GM18907 (cell line): ENCODE results near the gene CALHM1.

Experiments used
- ATAC-seq: cut with Tn5 transposase; IDR thresholded peaks from one replicate; pipeline ENCODE4 v1.9.1; 2021; ENCODE audit warnings: mild to moderate bottlenecking, moderate library complexity; ENCODE audit not compliant: unreplicated experiment

CALHM1 gene

GRCh38 chr10:103456074-103456660 is 2.5 kb downstream of the CALHM1 start:
- ATAC-seq = no peak

GRCh38 chr10:103455235-103455634 is 3.5 kb downstream of the CALHM1 start:
- no peak for ATAC-seq

- no peak for ATAC-seq
These were observed 4.7 kb downstream of the CALHM1 start for GRCh38 chr10:103454026-103454425.

- no peak for ATAC-seq
These were observed 6.0 kb downstream of the CALHM1 start for GRCh38 chr10:103452506-103453230.

GRCh38 chr10:103451831-103452505 is 6.7 kb downstream of the CALHM1 start, which contains the start of gene CALHM2:
TSS of gene CALHM2 (minus strand) at chr10:103452370. CDS start at chr10:103449941, 2,429 bp downstream.
- peak; percentile 65 for ATAC-seq

GRCh38 chr10:103451091-103451813 is 7.4 kb downstream of the CALHM1 start:
- no peak for ATAC-seq

- ATAC-seq = no peak
These were observed 8.5 kb downstream of the CALHM1 start for GRCh38 chr10:103450201-103450695.

- ATAC-seq = no peak
These were observed 9.2 kb downstream of the CALHM1 start for GRCh38 chr10:103449208-103450144.

- no peak for ATAC-seq
These were observed 10.0 kb downstream of the CALHM1 start for GRCh38 chr10:103448746-103449145.

GRCh38 chr10:103447187-103447586 is 11.5 kb downstream of the CALHM1 start:
- ATAC-seq = no peak

- ATAC-seq = no peak
These were observed 12.7 kb downstream of the CALHM1 start for GRCh38 chr10:103445767-103446567.

- ATAC-seq = no peak
These were observed 13.3 kb downstream of the CALHM1 start for GRCh38 chr10:103445366-103445765.

- ATAC-seq = no peak
These were observed 14.2 kb downstream of the CALHM1 start for GRCh38 chr10:103444478-103444877.

GRCh38 chr10:103443475-103444185 is 15.1 kb downstream of the CALHM1 start:
- no peak for ATAC-seq

- no peak for ATAC-seq
These were observed 16.7 kb downstream of the CALHM1 start for GRCh38 chr10:103442031-103442461.

- ATAC-seq = no peak
These were observed 17.1 kb downstream of the CALHM1 start for GRCh38 chr10:103441611-103442010.

- ATAC-seq = no peak
These were observed 17.5 kb downstream of the CALHM1 start for GRCh38 chr10:103441206-103441605.

- no peak for ATAC-seq
These were observed 18.3 kb downstream of the CALHM1 start for GRCh38 chr10:103440416-103440815.

- no peak for ATAC-seq
These were observed 18.9 kb downstream of the CALHM1 start for GRCh38 chr10:103439776-103440175.
